Pancreas (tissue), 10 donors: ENCODE data around the gene SEC31A. TPM values are rescaled to one million over a fixed set of nuclear protein-coding genes. Genes with fewer than 3 reads are reported as not detected.

ENCODE experiments used
- ATAC-seq, 4 donors: fragments of 200-7000 bp; cut with Tn5 transposase; one replicate each; pipeline versions ENCODE4 v1.8.0 to v1.9.1; 2020; ENCODE audit warnings: mild to moderate bottlenecking in 4 of 4, moderate library complexity in 4 of 4
- DNase-seq, 6 donors: peaks; one replicate each; pipeline ENCODE4 v3.0.0-alpha.2; 2020
- FAIRE-seq: peaks from 2 replicates; lab custom pipeline; 2012; peaks lifted over from hg19 to GRCh38; lab: Jason Lieb, UNC
- H3K27ac ChIP-seq, 4 donors: fragments of 200-600 bp; sonication (generic); 1 replicate in 3 of 4; 2 replicates in 1 of 4; pipeline versions ENCODE4 v1.5.0 to v1.8.0; 2020
- H3K27me3 ChIP-seq, 4 donors: fragments of 200-600 bp; one replicate each; pipeline ENCODE4 v1.8.0; 2021
- H3K36me3 ChIP-seq, 3 donors: fragments of 200-600 bp; sonication (generic) in 1 of 3; one replicate each; pipeline versions ENCODE4 v1.5.0 to v1.8.0; 2020 to 2021
- H3K4me1 ChIP-seq, 3 donors: fragments of 200-600 bp; one replicate each; pipeline ENCODE4 v1.8.0; 2021
- H3K4me3 ChIP-seq, 4 donors: fragments of 200-600 bp; sonication (generic) in 2 of 4; one replicate each; pipeline versions ENCODE4 v1.5.0 to v1.8.0; 2020 to 2021
- H3K9me3 ChIP-seq, 4 donors: fragments of 200-600 bp; one replicate each; pipeline ENCODE4 v1.8.0; 2021
- WGBS, 2 donors: extraction: QIAGEN DNeasy Blood & Tissue Kit; methylation state at CpG; one replicate each; pipeline ENCODE4 v1.1.7; 2013; 5-methylcytosine and 5-hydroxymethylcytosine counted together
- intact Hi-C, 3 donors: fragments of 100-400 bp; cut with DNase I; formaldehyde crosslinking; loops; one replicate each; pipeline versions ENCODE4 v1.11.1 to v1.14.2; 2022
- polyA plus RNA-seq, 2 donors: library from polyadenylated mRNA; stranded (reverse); fragments of 200-250 nt; gene quantifications; one replicate each; pipeline ENCODE4 v1.2.3, GENCODE V29; 2013
- total RNA-seq, 6 donors: library from RNA; stranded (reverse); fragmentation: NEBNext Ultra II Directional in 4 of 6; extraction: Animal tissue kit (Norgen Biotek cat#: 25700) in 4 of 6; gene quantifications; one replicate each; pipeline versions ENCODE4 v1.2.1 to v1.2.4, GENCODE V29; 2021 to 2023
- TF ChIP-seq, protein P1 (sequence below), 4 donors: fragments of 200-600 bp; sonication (generic) in 3 of 4; IDR thresholded peaks; one replicate each; pipeline versions ENCODE4 v1.5.0 to v1.8.0; 2021; ENCODE audit warnings: antibody characterized with exemption in 4 of 4
- donor health status: healthy with polysubstance abuse.
- donor health status: DM: no; HTN: no; CAD: no; lungs with moderate emphysema.
- donor health status: DM: no; HTN: no; CAD: no.
- donor health status: control.
- donor health status: control.
- donor health status: Bipolar disorder and iron deficiency.
- donor health status: DM: yes; HTN: yes; CAD: no.
- donor health status: DM: no; HTN: no; CAD: no.
- donor health status: DM: no; HTN: no; CAD: no.
- donor health status: DM: yes; HTN: yes; CAD: no.

SEC31A gene
- total and polyA plus RNA-seq, 8 donors = 123 to 205 (median 169) TPM

DNA sequence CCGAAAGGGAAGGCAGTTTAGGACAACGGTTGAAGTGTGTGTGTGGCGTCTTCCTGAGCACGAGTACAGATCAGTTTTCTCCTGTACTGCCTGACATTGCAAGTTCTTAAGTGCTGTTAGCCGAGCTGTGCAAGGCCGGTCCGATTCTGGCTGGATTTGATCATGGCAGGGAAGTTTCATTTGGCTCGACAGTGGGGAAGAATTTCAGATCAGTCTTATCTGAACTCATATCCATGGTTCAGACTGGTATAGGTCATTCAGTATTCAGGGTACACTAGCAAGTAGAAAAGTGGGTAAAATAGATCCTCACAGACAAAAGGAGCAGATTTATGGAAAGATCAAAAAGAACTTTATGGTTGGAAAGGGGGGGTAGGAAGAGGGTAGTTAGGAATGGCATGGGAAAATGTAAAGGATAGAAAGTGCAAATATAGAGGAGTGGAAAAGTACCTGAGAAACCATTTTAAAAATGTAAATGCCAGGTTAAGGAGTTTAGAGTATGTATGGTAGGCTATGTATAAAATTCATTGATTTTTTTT lies 10.3 kb upstream of the SEC31A start:
- H3K4me1 ChIP-seq = peaks cover 8 to 23% (median 17%) of the 10 kb centered on the region in 3 donors
- peak overlapping the region; percentile 44 to 76 (median 58) for H3K4me3 ChIP-seq
- no peaks in the 10 kb centered on the region for H3K36me3 ChIP-seq
- H3K27ac ChIP-seq = peak overlapping the region; percentile 99 to 100 (median 99)
- TF ChIP-seq, protein P1, sequence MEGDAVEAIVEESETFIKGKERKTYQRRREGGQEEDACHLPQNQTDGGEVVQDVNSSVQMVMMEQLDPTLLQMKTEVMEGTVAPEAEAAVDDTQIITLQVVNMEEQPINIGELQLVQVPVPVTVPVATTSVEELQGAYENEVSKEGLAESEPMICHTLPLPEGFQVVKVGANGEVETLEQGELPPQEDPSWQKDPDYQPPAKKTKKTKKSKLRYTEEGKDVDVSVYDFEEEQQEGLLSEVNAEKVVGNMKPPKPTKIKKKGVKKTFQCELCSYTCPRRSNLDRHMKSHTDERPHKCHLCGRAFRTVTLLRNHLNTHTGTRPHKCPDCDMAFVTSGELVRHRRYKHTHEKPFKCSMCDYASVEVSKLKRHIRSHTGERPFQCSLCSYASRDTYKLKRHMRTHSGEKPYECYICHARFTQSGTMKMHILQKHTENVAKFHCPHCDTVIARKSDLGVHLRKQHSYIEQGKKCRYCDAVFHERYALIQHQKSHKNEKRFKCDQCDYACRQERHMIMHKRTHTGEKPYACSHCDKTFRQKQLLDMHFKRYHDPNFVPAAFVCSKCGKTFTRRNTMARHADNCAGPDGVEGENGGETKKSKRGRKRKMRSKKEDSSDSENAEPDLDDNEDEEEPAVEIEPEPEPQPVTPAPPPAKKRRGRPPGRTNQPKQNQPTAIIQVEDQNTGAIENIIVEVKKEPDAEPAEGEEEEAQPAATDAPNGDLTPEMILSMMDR (IDR thresholded peaks at IDR 0.05) = no peak
- no peaks in the 10 kb centered on the region for H3K9me3 ChIP-seq
- 1% methylated on average over 8 of the region's 8 CpGs for WGBS, 2 donors
- FAIRE-seq = no peak
- peak in 2 of 4 donors; percentile 0 to 7 for ATAC-seq
- DNase-seq = no peak
- no peaks in the 10 kb centered on the region for H3K27me3 ChIP-seq
- intact Hi-C loops = no loop called here

DNA sequence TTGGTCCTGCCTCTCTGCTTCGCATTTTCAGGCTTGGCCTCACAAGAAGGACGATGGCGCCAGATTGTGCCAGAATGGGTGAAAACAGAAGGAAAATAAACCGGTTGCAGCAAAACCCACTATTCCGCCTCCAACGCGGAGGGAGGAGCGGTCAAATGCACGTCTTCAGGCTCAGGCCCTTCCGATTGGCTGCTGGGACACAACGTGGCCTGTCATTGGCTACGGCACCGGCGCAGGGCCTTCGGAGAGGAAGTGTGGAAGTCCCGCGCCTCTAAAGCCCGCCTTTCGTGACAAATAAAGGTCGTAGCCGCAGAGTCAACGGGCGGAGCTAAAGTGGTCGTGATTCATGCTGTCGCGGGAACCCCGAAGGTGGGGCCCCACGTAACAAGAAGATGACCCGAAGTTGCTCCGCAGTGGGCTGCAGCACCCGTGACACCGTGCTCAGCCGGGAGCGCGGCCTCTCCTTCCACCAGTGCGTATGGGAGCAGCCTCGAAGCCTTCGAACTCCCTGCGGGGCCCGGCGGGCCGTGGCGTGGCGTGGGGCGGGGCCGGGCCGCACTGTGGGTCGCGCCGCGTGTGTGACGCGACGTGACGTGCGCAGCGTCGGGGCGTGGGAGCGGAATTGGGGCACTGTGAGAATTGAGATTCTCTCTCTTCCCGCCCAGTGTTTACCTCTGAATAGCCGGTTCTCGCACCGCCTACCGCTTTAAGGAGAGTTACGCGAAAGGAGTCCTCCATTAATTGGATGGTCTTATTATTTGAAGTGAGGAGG lies 9.6 kb upstream of the SEC31A start, which contains the start of gene THAP9:
THAP9 (plus strand) TSS at position 325 of the 772 bp plus-strand sequence; CDS start at position 393, 68 bp downstream.
- peaks cover 8 to 23% (median 17%) of the 10 kb centered on the region in 3 donors for H3K4me1 ChIP-seq
- H3K27ac ChIP-seq = peak within 1 kb of the TSS; percentile 99 to 100 (median 99)
- peak; percentile 91 to 98 (median 97) for DNase-seq
- intact Hi-C loops = no loop called here
- peak; percentile 91 for FAIRE-seq
- 0% methylated on average over 54 to 67 of the region's 67 CpGs for WGBS, 2 donors
- ATAC-seq = peak; percentile 93 to 96 (median 95)
- H3K4me3 ChIP-seq = peak within 1 kb of the TSS; percentile 44 to 76 (median 58)
- H3K27me3 ChIP-seq = no peaks in the 10 kb centered on the region
- H3K9me3 ChIP-seq = no peaks in the 10 kb centered on the region
- TF ChIP-seq, protein P1 (IDR thresholded peaks at IDR 0.05) = no peak
- no peaks in the 10 kb centered on the region for H3K36me3 ChIP-seq

DNA sequence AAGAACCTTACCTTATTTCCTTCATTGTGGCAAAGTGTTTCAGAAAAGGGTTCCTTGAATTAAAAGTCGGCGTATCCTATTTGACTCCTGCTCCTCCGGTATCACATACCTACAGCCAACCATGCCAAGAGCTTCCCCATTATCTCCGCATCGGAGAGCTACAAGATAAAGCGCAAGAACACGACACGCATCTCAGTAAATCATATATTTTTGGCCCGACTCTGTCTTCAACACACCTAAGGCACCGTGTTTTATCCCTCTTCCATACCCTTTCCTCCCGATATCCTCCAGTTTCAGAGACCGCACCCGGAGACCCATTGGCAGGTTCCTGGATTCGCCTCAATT lies 9.1 kb upstream of the SEC31A start:
- intact Hi-C loops = no loop called here
- peaks cover 0 to 3% (median 0%) of the 10 kb centered on the region in 3 donors for H3K36me3 ChIP-seq
- FAIRE-seq (no peak), DNase-seq (no peak), ATAC-seq (peak; percentile 10 to 25 (median 18))
- 0% methylated on average over 14 of the region's 14 CpGs for WGBS, 2 donors
- peak overlapping the region; percentile 99 to 100 (median 99) for H3K27ac ChIP-seq
- H3K4me1 ChIP-seq = peaks cover 8 to 23% (median 15%) of the 10 kb centered on the region in 3 donors
- no peaks in the 10 kb centered on the region for H3K27me3 ChIP-seq
- H3K9me3 ChIP-seq = no peaks in the 10 kb centered on the region
- peak overlapping the region; percentile 43 to 76 (median 58) for H3K4me3 ChIP-seq
- TF ChIP-seq, protein P1 (IDR thresholded peaks at IDR 0.05) = no peak

DNA sequence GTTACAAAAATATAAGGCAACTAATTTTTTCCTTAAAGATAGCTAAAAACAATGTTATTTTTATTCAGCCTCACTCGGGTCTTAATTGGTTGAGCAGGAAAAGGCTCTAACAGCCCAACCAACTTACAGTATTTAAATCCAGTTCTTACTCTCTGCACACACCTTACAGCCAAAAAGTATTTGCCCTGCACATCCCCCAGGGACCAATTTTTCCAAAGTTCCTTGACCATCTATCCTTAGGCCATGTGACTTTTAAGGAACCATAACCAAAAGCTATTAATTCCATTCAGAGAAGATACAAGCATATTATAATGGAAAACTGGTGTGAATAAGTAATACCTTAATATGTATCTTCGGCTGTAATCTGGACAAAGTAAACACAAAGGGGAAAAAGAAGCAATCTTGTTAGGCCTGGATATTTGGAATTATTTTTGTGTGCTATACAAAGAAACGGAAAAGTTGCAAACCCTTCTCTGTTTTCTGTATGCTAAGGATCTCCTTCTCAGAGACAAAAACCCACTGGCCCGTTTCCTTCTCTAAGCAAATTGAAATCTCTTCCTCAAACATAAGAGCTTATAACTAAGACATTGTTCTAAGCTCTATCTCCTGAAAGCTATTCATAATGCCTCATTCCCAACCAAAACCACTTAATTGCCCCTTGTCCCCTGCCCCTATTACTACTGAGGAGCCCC lies 8.6 kb upstream of the SEC31A start:
- Histone ChIP-seq H3K27me3 (no peaks in the 10 kb centered on the region), H3K36me3 (peaks cover 0 to 5% (median 0%) of the 10 kb centered on the region in 3 donors), H3K27ac (peak overlapping the region; percentile 99 to 100 (median 99)), H3K4me1 (peaks cover 8 to 23% (median 13%) of the 10 kb centered on the region in 3 donors), H3K4me3 (peak overlapping the region; percentile 43 to 76 (median 58)), H3K9me3 (no peaks in the 10 kb centered on the region)
- DNase-seq (no peak), FAIRE-seq (no peak), ATAC-seq (peak in 1 of 4 donors; percentile 0)
- WGBS, 2 donors = 1% methylated on average over 4 of the region's 4 CpGs
- intact Hi-C loops = no loop called here
- TF ChIP-seq, protein P1 (IDR thresholded peaks at IDR 0.05) = no peak
